Activated T-helper 1 cell treated with Interleukin-2 at 50 U/mL for 16 hours (primary cell): ENCODE measurements around the gene CIB2.
A peak's percentile ranks its signal among the peaks of the same experiment; 100 is the strongest.

ENCODE experiments used
- DNase-seq: peaks from one replicate; pipeline ENCODE4 v3.0.0-alpha.2; 2020; ENCODE audit warnings: low read depth

Gene CIB2

DNA sequence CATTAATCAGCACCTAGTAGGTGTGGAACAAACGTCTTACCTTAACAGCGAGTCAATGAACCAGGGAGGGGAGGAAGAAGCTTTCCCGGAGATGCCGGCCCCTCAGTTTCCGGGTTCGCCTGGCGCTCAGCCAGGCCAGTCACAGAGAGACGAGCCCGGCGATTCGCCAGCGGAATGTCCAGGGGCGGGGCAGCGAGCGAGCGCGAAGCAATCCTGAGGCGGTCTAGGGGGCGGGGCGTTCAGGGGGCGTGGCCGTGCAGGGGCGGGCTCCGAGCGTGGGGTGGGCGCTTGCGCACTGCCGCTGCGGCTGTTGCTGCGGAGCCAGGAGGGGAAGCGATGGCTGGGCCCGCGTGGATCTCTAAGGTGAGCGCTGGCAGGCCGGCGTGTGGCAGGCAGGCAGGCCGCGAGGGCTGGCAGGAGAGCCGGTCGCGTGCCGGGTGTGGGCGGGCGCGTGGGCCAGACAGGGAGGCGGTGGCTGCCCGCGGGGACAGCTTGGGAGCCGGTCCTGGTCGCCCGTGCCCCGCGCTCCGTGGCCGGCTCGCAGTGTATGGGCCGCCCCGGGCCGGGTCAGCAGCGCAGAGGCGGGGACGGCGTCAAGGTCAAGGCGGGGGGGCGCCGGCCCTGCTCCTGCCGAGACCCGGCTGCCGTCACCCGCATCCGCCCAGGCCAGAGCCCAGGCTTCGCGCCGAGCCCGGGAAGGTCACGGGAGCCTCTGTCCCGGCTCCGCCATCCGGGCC is 18.0 kb upstream of the CIB2 start, which contains the start of gene IDH3A:
Gene IDH3A (plus strand): TSS at position 295 of the 737 bp plus-strand sequence. CDS start 42 bp downstream, at position 337.
- peak; percentile 100 for DNase-seq

DNA sequence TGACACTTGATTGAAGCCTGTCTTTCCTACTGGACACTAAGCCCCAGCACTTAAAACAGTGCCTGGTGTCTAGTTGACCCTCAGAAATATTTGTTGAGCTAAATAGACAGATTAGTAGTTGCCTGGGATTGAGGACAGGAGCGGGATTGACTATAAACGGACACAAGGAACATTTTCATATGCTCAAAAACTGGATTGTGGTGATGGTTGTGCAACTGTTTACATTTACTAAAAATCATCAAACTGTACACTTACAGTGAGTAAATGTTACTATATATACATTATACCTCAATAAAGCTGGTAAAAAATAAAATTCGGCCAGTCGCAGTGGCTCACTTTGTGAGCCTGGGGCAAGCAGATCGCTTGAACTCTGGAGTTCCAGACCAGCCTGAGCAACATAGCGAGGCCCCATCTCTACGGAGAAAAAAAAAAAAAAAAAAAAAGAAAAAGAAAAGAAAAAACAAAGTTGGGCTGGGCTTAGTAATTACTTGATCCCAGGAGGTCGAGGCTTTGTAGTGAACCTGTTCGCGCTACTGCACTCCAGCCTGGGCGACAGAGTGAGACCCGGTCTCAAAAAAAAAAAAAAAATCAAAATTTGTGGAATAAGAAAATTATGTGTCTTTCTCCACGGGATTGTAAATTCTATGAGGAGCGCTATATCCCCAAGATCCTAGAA is 17.3 kb upstream of the CIB2 start:
- no peak for DNase-seq

DNA sequence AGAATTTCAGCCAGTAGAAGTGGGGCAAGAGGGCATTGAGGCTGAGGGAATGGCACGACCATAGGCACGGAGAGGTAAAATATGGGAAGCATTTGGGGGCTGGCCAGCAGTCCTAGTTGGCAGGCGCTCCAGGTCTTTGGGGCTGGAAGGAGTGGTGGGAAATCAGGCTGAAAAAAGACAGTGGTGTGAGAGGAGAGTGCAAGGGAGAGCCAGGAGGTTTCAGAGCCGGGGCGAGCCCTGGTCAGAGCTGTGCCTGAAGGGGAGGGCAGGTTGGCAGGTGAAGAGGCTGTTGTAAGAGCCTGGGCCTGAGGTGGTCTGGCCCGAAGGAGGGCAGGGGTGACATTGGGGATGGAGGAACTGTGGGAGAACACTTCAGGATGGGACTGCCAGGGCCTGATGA is 16.3 kb upstream of the CIB2 start:
- DNase-seq = no peak

DNA sequence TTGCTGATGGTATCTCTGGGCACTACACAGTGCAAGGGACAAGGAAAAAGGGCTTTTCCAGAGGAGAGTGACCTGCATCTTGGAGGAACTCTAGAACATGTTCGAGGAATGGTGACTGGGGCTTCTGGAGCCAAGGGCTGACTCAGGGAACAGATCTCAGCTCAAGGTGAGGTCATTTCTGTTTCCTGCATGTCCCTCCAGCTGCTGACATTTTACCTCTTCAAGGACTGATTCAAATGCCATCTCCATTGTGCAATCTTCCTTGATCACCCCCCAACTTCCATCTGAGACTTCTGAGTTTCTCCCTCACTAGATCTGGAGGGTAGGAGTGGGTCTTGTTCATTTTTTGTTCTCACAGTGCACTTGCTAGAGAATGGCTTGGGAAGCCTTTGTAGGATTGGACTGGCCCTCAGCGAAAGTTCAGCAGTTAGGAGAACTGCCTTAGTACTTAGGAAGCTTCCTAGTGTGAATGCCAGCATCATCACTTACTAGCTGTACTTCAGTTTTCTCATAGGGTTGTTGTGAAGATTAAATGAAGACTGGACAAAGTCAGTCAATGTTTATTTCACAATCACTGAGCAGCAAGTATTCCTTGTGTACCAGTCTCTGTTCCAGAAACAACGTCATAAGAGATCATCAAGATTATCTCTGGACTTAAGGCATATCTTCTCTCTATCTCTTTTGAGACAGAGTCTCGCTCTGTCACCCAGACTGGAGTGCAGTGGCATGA is 15.3 kb upstream of the CIB2 start:
- DNase-seq = no peak

DNA sequence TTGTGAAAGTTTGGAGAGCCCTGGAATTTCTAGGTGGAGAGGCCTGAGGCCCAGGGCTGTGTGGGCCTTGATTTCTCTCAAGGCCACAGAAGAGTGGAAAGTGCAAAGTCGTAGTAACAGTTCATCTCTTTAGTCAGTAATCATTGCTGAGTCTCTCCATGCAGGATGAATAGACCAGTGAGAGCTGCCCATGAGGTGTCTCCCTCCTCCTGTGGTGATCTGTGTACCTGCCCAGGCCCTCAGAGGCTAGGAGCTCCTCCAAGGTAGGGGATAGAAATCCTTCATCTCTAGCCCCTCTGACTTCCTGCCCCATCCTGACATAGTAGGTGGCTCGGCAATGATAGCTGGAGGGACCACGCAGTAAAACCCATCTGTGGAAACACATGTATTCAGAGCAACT is 11.1 kb upstream of the CIB2 start:
- no peak for DNase-seq

DNA sequence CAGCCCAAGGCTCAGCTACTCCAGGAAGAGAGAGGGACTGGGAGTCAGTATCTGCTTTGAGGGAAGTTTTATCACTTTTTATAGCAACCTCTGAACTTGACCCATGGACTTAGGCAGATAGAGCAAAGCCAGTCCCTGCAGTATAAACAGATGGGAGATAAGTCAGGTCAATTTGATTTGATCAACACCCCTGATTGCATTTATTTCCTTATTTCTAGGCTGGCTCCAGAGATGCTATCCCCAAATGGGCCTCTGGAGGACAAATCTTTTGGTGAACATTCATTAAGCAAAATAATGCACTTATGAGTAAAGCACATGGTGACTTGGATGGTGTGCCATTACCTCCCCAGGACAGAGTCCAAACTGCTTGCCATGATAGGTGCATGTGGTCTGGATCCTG is 9.0 kb upstream of the CIB2 start:
- DNase-seq = no peak

DNA sequence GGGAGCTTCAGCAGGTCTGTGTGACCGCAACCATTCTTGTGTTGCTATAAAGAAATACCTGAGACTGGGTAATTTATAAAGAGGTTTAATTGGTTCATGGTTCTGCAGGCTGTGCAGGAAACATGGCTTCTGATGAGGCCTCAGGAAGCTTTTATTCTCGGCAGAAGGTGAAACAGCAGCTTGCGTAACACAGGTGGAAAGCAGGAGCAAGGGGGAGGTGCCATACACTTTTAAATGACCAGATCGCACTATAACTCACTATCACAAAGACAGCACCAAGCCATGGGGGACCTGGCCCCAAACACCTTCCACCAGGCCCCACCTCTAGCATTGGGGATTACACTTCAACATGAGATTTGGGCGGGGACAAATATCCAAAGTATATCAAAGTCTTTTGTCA is 8.3 kb upstream of the CIB2 start:
- no peak for DNase-seq

DNA sequence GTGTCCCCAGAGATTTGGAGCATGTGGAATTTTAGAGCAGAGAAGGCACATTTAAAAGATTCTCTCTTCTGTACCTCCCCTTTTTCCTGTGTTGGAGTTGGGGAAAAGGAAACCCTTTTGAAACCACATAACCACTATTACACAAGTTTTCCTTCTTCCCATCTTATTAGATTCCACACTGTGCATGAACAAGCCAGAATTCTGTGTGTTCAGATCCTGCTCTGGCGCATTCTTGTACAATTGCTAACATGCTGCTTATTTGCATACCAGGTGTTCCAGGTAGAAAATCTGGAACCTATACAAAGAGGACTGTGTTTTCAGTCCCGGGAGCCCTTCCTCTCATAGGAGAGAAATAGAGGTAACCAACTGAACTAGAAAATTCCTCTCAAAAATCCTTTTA is 2.6 kb upstream of the CIB2 start:
- DNase-seq = no peak

DNA sequence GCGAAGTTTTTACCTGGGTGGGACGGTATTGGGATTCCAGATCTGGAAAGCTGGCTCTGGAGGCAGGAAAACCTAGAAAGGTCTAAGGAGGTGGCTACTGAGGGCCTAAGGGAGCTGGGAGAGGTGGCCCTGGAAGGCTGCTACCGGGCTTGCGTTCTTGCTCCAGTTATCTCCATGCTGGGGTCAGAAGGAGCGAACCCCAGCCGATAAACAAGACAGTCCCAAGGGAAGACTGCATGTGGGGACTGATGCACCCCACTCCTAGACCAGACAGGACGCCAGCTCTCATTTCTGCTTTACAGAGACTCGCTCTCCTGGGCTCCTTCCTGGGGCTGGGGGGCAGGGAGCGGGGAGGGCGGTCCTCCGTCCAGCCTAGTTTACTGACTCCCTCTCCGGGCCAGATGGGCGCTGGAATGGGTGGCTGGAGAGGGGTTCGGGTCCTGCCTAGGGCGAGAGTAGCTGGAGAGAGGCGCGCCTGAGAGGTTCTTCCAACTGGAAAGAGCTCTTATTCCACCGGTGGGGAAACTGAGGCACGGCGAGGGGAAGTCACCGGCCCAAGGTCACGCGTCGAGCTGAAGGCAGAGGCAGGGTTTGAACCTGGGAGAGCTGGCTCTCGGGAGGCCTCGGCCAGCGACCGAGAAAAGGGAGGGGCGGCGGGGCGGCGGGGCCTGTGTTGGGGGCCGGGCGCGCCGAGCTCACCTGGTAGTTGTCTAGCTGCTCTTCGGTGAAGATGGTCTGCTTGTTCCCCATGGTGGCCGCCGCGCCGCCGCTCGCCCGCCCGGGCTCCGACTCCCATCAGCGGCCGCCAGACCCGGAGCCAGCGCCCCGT is 565 bp downstream of the CIB2 start:
- DNase-seq = no peak

DNA sequence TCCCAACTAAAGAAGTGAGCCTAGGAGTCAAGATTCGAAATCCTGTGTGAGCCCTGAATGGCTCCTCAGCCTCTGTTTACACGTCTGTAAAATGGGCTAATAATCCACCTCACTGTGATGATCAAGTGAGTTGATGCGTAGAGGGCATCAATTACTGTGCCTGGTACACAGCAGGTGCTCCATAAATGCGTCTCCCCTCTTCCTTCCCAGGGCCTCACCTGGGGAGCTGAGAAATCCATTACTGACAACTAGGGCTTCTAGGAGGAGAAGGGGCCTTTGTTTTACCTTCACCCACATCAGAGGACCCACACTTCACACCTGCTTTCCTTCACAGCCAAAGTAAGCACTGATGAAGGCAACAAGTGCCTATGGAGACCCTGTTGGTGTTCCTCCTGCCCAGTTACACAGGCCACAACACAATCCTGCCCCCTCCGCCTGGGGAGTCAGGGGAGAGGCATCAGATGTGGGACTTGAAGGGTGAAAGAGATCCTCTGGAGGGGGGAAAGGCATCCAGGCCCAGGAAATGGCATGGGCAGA is 1.4 kb downstream of the CIB2 start:
- no peak for DNase-seq

DNA sequence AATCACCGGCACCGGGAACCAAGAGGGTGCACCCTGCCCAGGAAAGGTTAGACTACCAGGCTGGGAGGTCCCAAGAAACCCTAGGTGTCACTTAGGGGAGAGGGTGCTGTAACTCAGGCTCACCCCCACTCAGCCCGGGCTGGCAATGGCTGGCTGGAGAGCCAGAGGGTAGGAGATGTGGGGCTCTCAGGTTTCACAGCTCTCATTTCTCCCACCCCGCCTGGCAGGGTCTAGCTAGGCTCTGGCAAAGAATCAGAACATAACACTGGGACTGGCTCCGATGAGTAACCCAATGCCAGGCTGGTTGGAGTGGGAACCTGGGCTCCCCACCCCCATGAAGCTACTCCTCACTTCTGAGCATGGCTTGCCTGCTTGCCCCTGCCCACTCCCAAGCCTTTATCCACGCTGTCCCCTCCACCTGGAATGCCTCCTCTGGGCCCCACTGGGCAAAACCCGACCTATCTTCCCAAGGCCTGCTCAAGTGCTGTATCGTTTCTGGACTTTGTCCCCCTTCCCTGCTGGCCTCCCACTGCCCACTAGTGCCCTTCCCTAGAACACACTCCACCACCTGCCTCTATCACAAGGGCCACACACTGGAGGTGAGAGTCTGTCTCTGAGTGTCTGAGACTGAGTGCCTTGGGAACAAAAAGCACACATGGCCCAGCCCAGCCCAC is 2.0 kb downstream of the CIB2 start:
- no peak for DNase-seq

DNA sequence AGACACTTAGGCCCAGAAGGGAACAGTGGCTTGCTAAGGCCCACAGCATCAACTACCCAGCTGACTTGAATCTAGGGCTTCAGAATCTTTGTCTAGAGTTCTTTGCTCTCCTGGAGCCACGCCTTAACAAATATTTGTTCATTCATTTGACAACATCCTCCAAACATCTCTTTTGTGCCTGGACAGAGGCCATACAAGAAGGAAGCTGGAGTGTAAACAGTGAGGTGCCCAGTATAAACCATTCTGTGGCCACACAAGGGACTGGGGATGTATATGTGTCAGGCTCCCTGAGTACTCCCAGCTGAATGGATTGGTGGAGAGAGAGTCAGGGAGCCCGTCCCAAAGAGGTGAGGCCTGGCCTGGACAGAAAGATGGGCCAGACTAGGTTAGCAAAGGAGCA is 3.4 kb downstream of the CIB2 start:
- DNase-seq = no peak

DNA sequence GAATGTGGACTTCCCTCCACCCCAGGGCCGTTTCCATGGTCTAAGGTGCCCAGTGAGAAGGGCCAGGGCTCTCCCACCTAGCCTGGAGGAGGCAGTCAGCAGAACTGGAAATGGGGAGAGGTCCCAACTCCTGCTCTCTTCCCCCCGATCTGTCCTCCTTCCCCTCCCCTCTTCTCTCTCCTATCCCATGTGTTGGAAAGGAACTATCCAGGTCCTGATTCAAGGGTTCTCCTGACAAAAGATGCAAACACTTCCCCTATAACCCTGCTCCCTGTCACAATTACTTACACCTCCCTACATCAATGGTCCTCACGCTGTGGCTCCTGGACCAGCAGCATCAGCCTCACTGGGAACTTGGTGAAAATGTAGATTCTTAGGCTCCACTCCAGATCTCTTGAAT is 6.0 kb downstream of the CIB2 start:
- no peak for DNase-seq

DNA sequence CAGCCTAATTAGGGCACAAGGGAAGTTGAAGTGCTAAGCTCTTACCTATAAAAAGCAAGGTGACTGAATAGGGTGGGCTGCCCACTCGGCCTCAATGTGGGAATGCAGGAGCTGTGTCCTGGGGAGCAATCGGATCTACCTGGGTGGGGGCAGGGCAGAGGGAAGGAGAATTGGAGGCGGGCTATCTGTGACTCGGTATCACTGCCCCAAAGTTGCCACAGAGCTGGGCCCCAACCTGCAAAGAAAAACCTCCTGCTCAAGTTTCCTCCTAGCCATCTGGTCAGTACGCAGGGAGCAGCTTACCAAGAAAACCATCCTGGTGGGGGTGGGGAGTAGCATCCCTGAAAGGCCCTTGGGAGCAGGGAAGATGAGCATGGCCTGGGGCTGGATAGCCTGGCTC is 10.7 kb downstream of the CIB2 start:
- DNase-seq = no peak

DNA sequence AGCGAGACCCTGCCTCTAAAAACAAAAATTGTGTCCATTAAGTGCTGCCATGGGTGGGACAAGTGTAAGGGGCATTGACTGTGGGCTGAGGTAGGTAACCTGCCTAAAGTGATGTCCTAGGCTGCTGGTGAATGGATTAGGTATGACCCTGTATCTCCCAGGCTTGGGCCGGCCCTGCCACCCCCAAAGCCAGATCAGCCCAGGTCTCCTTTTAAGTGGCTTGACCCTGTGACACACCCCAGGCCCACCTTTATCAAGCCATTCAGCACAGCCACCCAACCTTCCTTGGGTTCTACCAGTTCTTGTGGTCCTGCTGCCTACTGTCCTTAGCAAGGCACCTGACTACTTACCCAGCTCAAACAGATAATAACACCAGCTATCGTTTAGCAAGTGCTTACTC is 18.7 kb downstream of the CIB2 start:
- DNase-seq = no peak

DNA sequence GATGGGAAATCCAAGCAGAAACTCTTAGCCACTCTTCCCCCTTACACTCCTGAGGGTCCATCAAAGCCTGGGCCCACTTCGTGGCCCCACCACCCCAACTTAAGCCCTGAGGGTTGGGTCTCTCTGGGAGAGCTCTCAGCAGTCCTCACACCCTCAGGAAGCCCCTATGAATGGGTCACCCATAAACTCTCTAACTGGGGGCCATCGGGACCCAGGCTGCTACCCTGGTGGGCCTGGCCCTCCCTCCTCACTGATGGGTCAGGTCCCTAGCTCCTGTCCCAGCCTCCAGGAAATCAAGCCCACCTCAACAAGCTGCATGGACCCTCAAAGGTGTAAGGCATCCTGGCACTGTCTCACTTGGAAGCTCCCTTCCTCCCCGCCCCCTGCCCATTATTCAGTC is 19.5 kb downstream of the CIB2 start:
- no peak for DNase-seq

DNA sequence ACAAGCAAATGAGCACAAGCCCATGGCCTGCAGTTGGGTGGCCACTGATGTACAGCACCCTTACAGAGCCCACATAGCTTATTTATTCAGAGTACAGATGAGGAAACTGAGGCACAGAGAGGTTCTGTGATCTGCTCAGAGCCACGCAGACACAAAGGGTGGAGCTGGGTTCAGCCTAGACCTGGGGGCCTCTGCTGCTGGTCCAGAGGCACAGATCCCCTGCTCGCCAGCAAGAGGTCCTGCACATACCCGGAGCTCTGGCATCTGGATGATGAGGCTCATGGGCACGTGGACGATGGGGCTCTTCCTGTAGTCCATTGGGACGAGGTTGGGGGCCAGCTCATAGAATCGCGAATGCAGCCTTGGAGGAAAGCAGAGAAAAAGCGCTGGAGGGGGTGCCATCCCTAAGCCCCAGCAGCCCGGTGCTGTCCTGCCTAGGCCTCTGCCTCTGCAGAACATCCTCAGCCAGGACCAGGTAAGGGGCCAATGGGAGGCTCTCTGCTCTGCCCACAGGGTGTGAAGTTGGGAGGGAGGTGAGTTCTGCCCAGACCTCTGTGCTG is 20.2 kb downstream of the CIB2 start:
- DNase-seq = no peak

DNA sequence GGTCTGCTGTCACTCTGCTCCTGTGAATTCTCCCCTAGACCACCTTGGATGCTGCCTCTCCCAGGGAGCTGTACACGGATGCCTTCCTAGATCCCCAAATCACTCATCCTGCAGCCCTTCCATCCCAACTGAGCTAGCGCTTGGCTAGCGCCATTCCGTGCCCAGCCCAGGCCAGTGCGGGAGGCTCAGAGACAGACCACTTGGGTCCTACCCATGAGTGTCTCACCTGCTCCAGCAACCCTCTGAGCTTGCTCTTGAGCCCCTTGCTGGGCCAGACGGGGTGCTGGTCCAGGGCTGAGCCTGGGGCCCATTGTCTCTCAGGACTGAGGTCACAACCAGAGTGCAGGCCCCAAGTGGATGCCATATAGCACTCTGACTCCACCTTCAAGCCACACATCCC is 21.1 kb downstream of the CIB2 start:
- no peak for DNase-seq

DNA sequence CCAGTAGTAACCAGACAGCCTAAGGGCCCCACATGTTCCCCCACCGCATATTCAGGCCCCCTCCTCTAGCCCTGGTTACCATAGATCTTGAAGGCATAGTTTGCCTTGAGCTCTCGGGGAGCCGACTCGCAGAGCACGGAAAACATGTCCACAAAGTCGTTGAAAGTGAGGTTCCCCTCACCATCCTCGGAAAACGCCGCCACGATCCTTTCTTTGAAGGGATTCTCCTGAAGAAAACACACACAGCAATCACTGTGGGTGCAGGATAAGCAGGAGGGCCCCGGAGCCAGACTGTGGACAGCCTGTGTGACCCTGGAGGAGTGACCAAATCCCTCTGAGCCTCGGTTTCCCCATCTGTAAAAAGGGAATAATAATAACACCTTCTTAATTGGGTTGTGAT is 22.1 kb downstream of the CIB2 start:
- no peak for DNase-seq

DNA sequence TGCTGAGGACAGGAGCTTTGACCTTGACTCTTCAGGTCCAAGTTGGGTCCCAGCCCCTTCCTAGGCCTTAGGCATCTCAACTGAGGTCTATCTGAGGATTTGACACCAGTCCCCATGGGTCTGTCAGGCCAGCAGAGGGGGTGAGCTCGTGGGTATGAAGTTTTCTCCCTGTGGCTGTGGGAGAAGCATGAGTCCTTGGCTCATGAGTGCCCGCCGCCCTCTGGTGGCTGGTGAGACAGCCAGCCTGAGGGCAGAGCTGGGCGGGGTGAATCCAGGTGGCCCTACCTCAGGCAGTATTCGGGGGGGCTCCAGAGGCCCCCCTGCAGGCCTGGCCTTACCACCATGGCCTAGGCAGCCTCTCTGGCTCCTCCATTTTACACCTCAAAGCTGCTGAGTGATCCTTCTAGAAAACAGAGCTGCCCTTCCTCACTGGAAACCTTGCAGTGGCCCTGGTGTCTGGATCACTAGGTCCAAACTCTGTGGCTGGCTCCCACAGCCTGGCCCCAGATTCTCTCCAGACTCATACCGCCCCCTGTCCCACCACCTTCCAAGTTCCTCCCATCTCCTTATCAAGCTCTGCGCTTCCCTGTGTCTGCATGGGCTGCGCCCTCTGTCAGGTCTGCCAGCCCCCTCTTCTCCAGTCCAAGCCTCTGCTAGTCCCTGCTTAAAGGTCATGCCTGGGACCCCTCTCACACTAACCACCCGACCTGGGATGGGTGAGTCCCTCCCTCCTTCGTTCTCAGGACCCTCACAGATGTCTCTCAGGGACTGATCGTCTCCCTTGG is 22.8 kb downstream of the CIB2 start:
- DNase-seq = peak; percentile 72
